ENCODE results near the gene DPH6. TPM values are rescaled to one million over a fixed set of nuclear protein-coding genes. Genes with fewer than 3 reads are reported as not detected.

DPH6 gene
- total and polyA plus RNA-seq, 4 donors, result 3.4 to 14.3 (median 10.4) TPM

GRCh38 chr15:35495080-35495479 is 50.9 kb downstream of the DPH6 start:
- no peak for TF ChIP-seq GABPA (IDR thresholded peaks at IDR 0.05 in 1 of 2, conservative IDR thresholded peaks at IDR 0.05 in 1 of 2)
- no peak for TF ChIP-seq FOXA1 (IDR thresholded peaks at IDR 0.05)
- TF ChIP-seq SP1 (IDR thresholded peaks at IDR 0.05), result no peak
- TF ChIP-seq ATF3 (IDR thresholded peaks at IDR 0.05), result no peak
- no peak for TF ChIP-seq NR2F2 (IDR thresholded peaks at IDR 0.05)
- TF ChIP-seq CTCF (IDR thresholded peaks at IDR 0.05; ENCODE audit: low read depth, low read length, missing input control), result no peak
- no peak for TF ChIP-seq EGR1 (IDR thresholded peaks at IDR 0.05; ENCODE audit: low read depth in 2 of 2)
- TF ChIP-seq TAF1 (conservative IDR thresholded peaks at IDR 0.05), result no peak
- TF ChIP-seq ZBTB33 (IDR thresholded peaks at IDR 0.05), result no peak
- no peak for TF ChIP-seq RAD21 (IDR thresholded peaks at IDR 0.05)
- no peak for TF ChIP-seq HNF4A (conservative IDR thresholded peaks at IDR 0.05)
- no peak for DNase-seq (ENCODE audit: low spot score)
- H3K36me3 ChIP-seq (ENCODE audit: control insufficient read depth in 4 of 4, insufficient read depth in 3 of 4, low read depth in 1 of 4, low read length in 3 of 4), result no peaks in the 10 kb centered on the region
- WGBS, result 81% methylated on average over 3 of the region's 3 CpGs
- no peaks in the 10 kb centered on the region for H3K9me3 ChIP-seq (ENCODE audit: control insufficient read depth in 4 of 4, low read length in 3 of 4)
- no peak overlapping the region for H3K9ac ChIP-seq (ENCODE audit: low read depth in 1 of 2, low read length in 2 of 2)
- H3K4me1 ChIP-seq (ENCODE audit: control insufficient read depth in 4 of 4, insufficient read depth in 4 of 4, low read length in 3 of 4), result no peaks in the 10 kb centered on the region
- H3K27ac ChIP-seq (ENCODE audit: low read depth in 1 of 2, low read length in 2 of 2), result no peak overlapping the region
- no peak overlapping the region for H3K4me3 ChIP-seq (ENCODE audit: low read depth in 1 of 3, low read length in 3 of 3)
- no peaks in the 10 kb centered on the region for H3K27me3 ChIP-seq (ENCODE audit: control insufficient read depth in 4 of 4, insufficient read depth in 4 of 4, low read length in 3 of 4)

- Histone ChIP-seq H3K36me3 (ENCODE audit: control insufficient read depth in 4 of 4, insufficient read depth in 3 of 4, low read depth in 1 of 4, low read length in 3 of 4) (no peaks in the 10 kb centered on the region), H3K4me1 (ENCODE audit: control insufficient read depth in 4 of 4, insufficient read depth in 4 of 4, low read length in 3 of 4) (no peaks in the 10 kb centered on the region), H3K27me3 (ENCODE audit: control insufficient read depth in 4 of 4, insufficient read depth in 4 of 4, low read length in 3 of 4) (no peaks in the 10 kb centered on the region), H3K4me3 (ENCODE audit: low read depth in 1 of 3, low read length in 3 of 3) (no peak overlapping the region), H3K9me3 (ENCODE audit: control insufficient read depth in 4 of 4, low read length in 3 of 4) (peaks cover 0 to 4% (median 1%) of the 10 kb centered on the region in 4 donors), H3K9ac (ENCODE audit: low read depth in 1 of 2, low read length in 2 of 2) (no peak overlapping the region), H3K27ac (ENCODE audit: low read depth in 1 of 2, low read length in 2 of 2) (no peak overlapping the region)
- TF ChIP-seq ATF3 (IDR thresholded peaks at IDR 0.05) (no peak), RAD21 (IDR thresholded peaks at IDR 0.05) (no peak), REST (IDR thresholded peaks at IDR 0.05) (no peak), JUND (IDR thresholded peaks at IDR 0.05) (no peak), GABPA (IDR thresholded peaks at IDR 0.05 in 1 of 2, conservative IDR thresholded peaks at IDR 0.05 in 1 of 2) (no peak), RXRA (IDR thresholded peaks at IDR 0.05) (no peak), MAX (IDR thresholded peaks at IDR 0.05) (no peak), SP1 (IDR thresholded peaks at IDR 0.05) (no peak)
- DNase-seq (ENCODE audit: low spot score), result no peak
- WGBS, result 81% methylated on average over 3 of the region's 3 CpGs
Measured at GRCh38 chr15:35491999-35492398, 54.0 kb downstream of the DPH6 start.
